GM19240 (cell line): ENCODE measurements around the gene RHOBTB3.

ENCODE experiments used
- DNase-seq: peaks from one replicate; pipeline ENCODE4 v3.0.0; 2011; ENCODE audit warnings: low spot score; ENCODE audit not compliant: insufficient read length

The RHOBTB3 gene

DNA sequence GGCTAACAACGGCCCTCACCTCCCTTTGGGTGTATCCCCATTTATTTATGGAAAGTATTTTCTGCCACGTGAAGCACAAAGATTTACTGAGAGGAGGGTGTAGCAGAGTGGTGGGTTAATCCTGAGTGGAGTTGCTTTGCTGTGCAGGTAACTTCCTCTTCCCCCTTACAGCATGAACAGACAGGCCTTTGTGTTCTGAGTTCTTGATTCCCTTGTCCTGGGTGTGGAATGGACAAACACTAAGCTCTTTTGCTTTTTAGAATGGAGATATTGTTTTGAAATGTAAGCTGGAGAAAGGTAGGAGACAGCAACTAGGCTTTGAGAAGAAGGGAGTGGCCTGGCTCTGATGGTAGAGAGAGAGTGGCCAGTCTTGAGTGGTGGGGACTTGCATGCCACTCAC lies 108.5 kb downstream of the RHOBTB3 start:
- no peak for DNase-seq

DNA sequence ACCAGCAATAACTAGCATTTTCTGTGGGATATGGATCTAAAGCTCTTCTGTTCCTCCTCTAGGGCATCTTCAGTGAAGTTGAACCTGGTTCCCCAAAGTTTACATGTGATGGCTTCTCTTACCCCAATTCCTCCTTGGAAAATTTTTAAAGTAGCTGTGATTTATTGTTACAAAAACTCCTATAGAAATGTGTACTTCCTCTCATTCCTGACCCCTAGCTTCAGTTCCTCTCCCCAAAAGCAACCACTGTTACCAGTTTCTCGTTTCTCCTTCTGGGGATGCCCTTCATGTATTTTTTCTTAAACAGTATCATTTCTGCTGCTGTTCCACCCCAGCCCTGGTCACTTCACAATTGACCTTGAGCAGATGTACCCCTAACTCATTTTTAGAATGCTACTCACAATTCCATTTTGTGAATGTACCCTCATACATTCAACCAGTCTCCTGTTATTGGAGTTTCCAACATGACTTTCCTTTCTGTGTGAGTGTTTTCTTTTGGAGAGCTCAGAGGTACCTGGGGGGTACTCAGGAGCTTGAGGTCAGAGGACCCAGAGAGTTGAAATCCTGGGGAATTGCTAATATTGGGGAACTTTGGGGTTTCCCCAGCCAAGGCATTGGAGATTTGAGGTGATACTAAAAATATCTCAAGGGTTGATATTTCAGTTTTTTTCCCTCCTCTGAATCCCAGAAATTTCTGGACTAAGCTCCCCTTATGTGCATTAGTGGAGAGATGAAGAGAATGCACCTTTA lies 110.0 kb downstream of the RHOBTB3 start:
- DNase-seq: no peak

DNA sequence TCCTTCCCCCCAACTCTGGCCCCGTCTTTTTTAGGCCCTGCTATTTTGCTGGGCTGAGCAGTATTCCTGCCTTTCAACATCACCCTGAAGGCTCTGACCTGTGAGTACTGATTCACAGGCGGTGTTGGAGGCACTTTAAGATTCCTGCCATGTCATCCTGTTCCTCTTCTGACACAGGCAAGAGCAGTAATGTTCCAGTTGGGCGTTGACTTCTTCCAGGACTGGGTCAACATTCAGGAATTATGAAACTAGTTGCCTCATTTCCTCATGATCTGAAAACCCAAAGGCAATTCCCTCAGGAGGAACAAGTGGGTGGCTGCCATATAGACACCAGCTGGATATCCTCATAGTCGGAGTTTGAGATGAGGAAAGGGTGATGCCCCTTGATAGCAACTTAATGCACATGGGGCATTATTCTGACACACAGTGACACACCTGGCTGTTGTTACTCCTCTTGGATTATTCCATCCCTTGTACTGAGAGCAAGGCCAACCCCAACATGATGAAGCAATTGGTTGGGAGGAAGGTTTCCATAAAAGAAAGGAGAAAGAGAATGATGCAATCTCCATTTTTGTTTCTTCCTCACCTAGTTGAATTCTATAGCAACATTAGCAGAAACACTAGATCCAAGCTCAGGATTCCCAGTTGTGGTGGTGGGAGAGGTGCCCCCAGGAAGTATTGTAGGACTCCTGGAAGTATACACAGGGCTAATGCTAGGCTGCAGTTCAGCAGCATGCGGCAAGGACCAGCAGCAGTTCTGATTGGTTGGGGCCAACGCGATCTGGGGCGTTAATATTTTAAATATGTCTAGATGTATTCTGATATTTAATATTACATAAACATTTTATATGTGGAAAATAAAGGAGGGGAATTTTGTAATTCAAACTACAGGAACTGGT lies 111.0 kb downstream of the RHOBTB3 start:
- no peak for DNase-seq

DNA sequence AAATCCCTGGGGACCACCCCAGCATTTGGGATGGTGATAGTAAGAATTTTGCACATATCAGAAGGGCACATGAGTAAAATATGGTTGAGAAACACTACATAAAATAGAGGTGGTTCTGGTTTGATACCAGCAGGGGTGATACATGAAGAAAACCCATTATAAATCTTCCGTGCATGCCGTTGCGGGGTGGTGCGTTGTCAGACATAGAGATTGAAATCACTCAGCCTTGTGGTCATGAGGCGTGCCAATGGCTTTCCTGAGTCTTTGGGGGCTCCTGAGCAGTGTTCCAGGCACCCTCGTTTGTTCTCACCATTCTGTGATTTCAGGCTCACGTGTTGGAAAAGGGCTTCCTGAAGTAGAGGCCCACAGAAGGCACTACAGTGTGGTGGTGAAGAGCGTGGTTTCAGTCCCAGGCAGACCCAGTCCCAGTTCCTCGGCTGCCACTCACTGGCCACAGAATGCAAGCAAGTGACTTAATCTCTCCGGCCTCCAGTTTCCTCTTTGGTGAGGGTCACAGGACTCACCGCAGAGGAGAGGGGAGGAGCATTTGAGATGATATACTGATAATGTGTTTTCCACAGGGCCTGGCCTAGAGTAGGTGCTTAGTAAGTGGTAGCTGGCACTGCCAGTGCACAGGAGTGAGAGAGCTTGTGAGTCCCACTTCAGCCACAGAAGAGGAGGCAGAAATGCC lies 111.9 kb downstream of the RHOBTB3 start:
- DNase-seq: peak; percentile 71

DNA sequence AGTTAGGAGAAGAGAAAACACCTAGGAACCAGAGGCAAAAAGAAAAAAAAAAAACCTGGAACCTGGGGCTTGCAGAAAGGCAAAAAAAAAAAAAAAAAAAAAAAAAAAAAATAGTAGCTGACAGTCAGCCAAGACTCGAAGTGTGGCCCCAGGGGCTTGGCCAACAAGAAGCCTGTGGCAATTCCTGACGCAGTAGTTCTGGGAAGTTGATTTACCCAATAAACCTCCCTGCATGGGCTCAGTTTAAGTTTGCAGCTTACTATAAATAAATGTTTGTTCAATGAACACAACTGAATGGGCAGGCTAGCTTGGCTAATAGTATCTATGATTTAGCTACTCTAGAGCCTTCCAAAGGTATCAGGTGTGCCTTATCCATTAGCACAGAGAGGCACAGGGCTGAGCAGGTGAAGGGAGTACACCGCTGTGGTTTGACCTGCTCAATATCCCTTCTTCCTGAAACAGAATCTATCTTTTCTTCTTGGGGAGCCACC lies 112.6 kb downstream of the RHOBTB3 start:
- DNase-seq: no peak

DNA sequence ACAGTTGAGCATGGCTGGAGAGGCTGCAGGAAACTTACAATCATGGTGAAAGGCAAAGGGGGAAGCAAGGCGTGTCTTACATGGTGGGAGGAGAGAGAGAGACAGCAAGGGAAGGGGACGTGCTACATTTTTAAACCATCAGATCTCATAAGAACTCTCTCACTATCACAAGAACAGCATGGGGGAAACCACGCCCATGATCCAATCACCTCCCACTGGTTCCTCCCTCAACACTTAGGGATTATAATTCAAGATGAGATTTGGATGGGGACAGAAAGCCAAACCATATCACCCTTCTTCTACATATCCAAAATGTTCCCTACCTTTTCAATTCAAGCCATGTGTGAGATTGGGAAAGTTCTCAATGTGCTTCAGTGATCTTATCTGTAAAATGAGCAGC lies 114.3 kb downstream of the RHOBTB3 start:
- no peak for DNase-seq
